Fibroblast of pulmonary artery (primary cell): Measurements from ENCODE around the gene ADAMTS2.

Experiments used
- DNase-seq: peaks from one replicate; pipeline ENCODE4 v3.0.0-alpha.2; 2010; ENCODE audit warnings: low read depth
- H3K4me3 ChIP-seq: replicated peaks from 2 replicates; pipeline ENCODE4 v1.5.1; 2011; ENCODE audit warnings: low read depth, mild to moderate bottlenecking, control low read depth, low read length, moderate library complexity
- CTCF ChIP-seq: IDR thresholded peaks from 2 replicates; pipeline ENCODE4 v1.5.1; 2011; ENCODE audit warnings: mild to moderate bottlenecking, control low read depth, low read length, inconsistent platforms; ENCODE audit errors: missing control alignments

ADAMTS2 gene

DNA sequence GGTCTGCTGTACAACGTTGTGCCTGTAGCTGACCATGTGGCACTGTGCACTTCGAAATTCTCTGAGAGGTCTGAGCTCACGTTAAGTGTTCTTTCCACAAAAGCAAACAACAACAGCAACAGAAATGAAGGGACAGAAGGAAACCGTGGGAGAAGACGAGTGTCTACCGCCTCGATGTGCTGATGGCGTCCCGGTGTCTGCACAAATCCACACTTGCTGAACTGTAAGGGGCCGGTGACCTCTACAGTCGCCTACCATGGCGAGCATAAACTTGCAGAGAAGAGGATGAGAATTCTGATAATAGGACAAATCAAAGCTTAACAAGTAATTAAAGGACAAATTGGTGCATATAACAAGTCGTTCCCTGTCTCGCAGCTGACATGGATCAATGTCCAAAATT lies 114.0 kb downstream of the ADAMTS2 start:
- TF ChIP-seq CTCF = no peak
- DNase-seq = no peak
- no peak overlapping the region for H3K4me3 ChIP-seq

DNA sequence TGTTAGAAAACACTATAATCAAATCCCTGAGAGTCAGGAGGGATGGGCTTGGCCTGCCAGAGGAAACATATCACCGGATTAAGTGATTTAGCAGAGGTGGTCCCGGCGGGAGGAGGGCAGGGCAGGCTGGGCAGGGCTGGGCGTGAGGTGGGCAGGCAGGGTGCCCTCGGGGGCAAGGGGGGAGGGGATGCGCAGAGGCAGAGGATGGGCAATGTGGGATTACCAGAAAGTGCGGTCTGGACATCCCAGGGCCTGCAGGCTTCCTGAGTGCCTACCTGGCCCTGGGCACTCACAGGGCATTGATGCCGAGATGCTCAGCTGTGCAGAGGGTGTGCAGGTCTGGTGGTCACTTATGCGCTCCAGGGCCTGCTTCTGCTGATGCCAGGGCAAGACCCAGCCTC lies 115.2 kb downstream of the ADAMTS2 start:
- DNase-seq = no peak
- no peak overlapping the region for H3K4me3 ChIP-seq
- no peak for TF ChIP-seq CTCF

GRCh38 chr5:179229331-179229831 lies 115.9 kb downstream of the ADAMTS2 start:
- no peak for DNase-seq
- no peak for TF ChIP-seq CTCF
- H3K4me3 ChIP-seq = no peak overlapping the region

DNA sequence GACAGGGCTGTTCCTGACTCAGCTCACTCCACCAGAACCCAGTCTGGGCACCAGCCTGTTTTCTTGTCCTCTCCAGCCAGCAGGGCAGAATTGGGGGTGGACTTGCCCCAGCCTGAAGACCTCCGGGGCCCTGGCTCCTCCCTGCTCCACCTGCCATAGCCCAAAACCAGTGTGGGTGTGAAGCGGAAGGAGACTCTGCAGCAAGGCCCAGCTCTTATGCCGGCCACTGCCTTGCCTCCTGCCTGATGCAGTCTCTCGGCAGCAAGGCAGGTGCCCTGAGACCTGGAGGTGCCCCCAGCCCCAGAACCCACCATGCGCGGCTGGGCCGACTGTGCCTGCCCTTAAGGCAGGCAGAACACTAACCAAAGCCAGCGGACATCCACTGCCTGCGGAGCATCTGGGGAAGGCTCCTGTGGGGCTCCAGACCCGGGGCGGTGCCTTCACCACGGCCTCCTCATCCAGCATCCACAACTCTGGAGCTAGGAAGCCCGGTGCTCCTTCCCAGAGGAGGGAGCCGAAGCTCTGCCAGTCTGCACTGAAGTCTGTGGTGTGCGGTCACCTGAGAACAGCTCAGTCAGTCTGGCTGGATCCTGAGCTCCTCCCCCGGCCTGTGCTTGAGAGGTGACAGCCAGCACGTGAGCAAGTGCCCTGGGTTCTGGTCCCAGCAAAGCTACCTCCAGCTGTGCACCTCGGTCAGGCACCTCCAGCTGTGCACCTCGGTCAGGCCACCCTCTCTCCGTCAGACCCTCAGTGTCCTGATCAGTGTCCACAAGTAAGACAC lies 116.7 kb downstream of the ADAMTS2 start:
- no peak overlapping the region for H3K4me3 ChIP-seq
- no peak for DNase-seq
- no peak for TF ChIP-seq CTCF

GRCh38 chr5:179227580-179228311 lies 117.5 kb downstream of the ADAMTS2 start:
- DNase-seq = no peak
- H3K4me3 ChIP-seq = no peak overlapping the region
- no peak for TF ChIP-seq CTCF

GRCh38 chr5:179227229-179227579 lies 118.1 kb downstream of the ADAMTS2 start:
- no peak for TF ChIP-seq CTCF
- no peak overlapping the region for H3K4me3 ChIP-seq
- no peak for DNase-seq

- no peak for TF ChIP-seq CTCF
- DNase-seq = no peak
- H3K4me3 ChIP-seq = no peak overlapping the region
Observed at GRCh38 chr5:179226696-179227095, 118.6 kb downstream of the ADAMTS2 start.
